ENCODE results near the gene OSM.

Gene OSM

GRCh38 chr22:30266445-30267381, at the start of gene OSM:
Gene OSM, minus strand, starts transcription at chr22:30266851. Its CDS starts 52 bp downstream, at chr22:30266799.
- DNase-seq, result no peak

- DNase-seq, result no peak
These were observed 49.4 kb upstream of the OSM start for GRCh38 chr22:30315962-30316576.

- no peak for DNase-seq
These were observed 48.3 kb upstream of the OSM start for GRCh38 chr22:30314915-30315314.

- DNase-seq, result no peak
These were observed 47.1 kb upstream of the OSM start for GRCh38 chr22:30313527-30314363.

- no peak for DNase-seq
These were observed 45.4 kb upstream of the OSM start for GRCh38 chr22:30312053-30312452.

GRCh38 chr22:30310881-30311771, 44.5 kb upstream of the OSM start:
- no peak for DNase-seq

- DNase-seq, result no peak
These were observed 43.5 kb upstream of the OSM start for GRCh38 chr22:30309951-30310741.

- no peak for DNase-seq
These were observed 42.0 kb upstream of the OSM start for GRCh38 chr22:30308518-30309230.

- no peak for DNase-seq
These were observed 41.4 kb upstream of the OSM start for GRCh38 chr22:30308093-30308492.

- no peak for DNase-seq
These were observed 40.5 kb upstream of the OSM start for GRCh38 chr22:30307041-30307574.

GRCh38 chr22:30306627-30307011, 40.0 kb upstream of the OSM start:
- DNase-seq, result no peak

GRCh38 chr22:30305906-30306626, 39.4 kb upstream of the OSM start:
- DNase-seq, result no peak

- DNase-seq, result no peak
These were observed 38.9 kb upstream of the OSM start for GRCh38 chr22:30305519-30305905.

- DNase-seq, result no peak
These were observed 38.0 kb upstream of the OSM start for GRCh38 chr22:30304495-30305244.

- no peak for DNase-seq
These were observed 36.1 kb upstream of the OSM start for GRCh38 chr22:30302810-30303138.

- no peak for DNase-seq
These were observed 35.6 kb upstream of the OSM start for GRCh38 chr22:30301995-30302809.

GRCh38 chr22:30299322-30299721, 32.7 kb upstream of the OSM start:
- no peak for DNase-seq

GRCh38 chr22:30297991-30298701, 31.5 kb upstream of the OSM start:
- DNase-seq, result no peak

Measured in NCI-H187 (cell line).